OCI-LY3 (cell line): ENCODE measurements around the gene DOK3.

Source experiments
- H2AFZ ChIP-seq: fragments of 200-600, 300-600 bp; shearing (Covaris generic); 2 replicates; pipeline ENCODE4 v1.6.0; 2014; ENCODE audit warnings: antibody characterized with exemption, low read depth, low read length
- H3K27ac ChIP-seq: fragments of 200-600, 300-600 bp; sonication (generic); 2 replicates; pipeline ENCODE4 v1.5.1; 2014; ENCODE audit warnings: mild to moderate bottlenecking, low read length, moderate library complexity, mixed read lengths
- H3K27me3 ChIP-seq: fragments of 200-600, 300-600 bp; sonication (generic); 2 replicates; pipeline ENCODE4 v1.6.1; 2014; ENCODE audit warnings: low read depth, low read length, mixed read lengths
- H3K36me3 ChIP-seq: fragments of 200-600, 300-600 bp; sonication (generic); replicated peaks from 2 replicates; pipeline ENCODE3; 2014; ENCODE audit warnings: low read depth, low read length, mixed read lengths
- H3K4me1 ChIP-seq: fragments of 300-600, 200-600 bp; sonication (generic); 2 replicates; pipeline ENCODE4 v1.6.1; 2014; ENCODE audit warnings: low read length, mixed read lengths
- H3K4me2 ChIP-seq: fragments of 200-600, 300-600 bp; sonication (generic); 2 replicates; pipeline ENCODE4 v1.6.1; 2014; ENCODE audit warnings: low read length, mixed read lengths
- H3K4me3 ChIP-seq: fragments of 300-600, 200-600 bp; sonication (generic); 2 replicates; pipeline ENCODE4 v1.5.1; 2014; ENCODE audit warnings: antibody characterized with exemption, mild to moderate bottlenecking, low read length, moderate library complexity
- H3K79me2 ChIP-seq: fragments of 300-600, 200-600 bp; shearing (Covaris generic); 2 replicates; pipeline ENCODE4 v1.6.1; 2014; ENCODE audit warnings: mild to moderate bottlenecking, low read length, mixed read lengths
- H3K9ac ChIP-seq: fragments of 300-600, 200-600 bp; shearing (Covaris generic); 2 replicates; pipeline ENCODE4 v1.6.0; 2014; ENCODE audit warnings: mild to moderate bottlenecking, low read length, moderate library complexity
- H3K9me3 ChIP-seq: fragments of 200-600, 300-600 bp; shearing (Covaris generic); 2 replicates; pipeline ENCODE4 v1.6.1; 2014; ENCODE audit warnings: low read length, mixed read lengths; ENCODE audit not compliant: insufficient read depth
- H4K20me1 ChIP-seq: fragments of 200-600, 300-600 bp; sonication (generic); 2 replicates; pipeline ENCODE4 v1.6.1; 2016; ENCODE audit warnings: low read length, mixed read lengths; ENCODE audit not compliant: insufficient read depth
- EZH2phosphoT487 ChIP-seq: fragments of 200-600 bp; shearing (Covaris generic); IDR thresholded peaks from 2 replicates; pipeline ENCODE4 v1.6.1; 2018; ENCODE audit warnings: antibody characterized with exemption, mixed run types, low read depth
- TF ChIP-seq, protein P1 (sequence below): fragments of 200-600, 300-600 bp; sonication (generic); IDR thresholded peaks from 2 replicates; pipeline ENCODE4 v1.5.1; 2014; ENCODE audit warnings: antibody characterized with exemption, low read length, low read depth

The DOK3 gene

DNA sequence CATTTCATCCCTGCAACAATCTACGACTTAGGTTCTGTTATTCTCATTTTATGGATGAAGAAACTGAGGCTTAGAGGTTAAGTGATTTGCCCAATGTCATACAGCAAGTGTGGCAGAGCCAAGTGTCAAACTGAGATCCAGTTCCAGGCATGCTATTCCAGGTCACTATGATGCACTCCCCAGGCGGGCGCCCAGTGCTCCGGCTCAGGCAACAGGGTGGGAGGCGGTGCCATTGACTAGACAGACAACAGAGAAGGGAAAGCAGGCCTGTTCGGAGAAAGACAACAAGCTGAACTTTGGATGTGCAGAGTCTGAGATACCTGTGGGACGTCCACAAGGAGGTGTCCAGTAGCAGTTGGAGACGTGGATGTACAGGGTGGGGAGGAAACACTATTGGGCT is 18.0 kb upstream of the DOK3 start:
- no peak overlapping the region for H3K4me3 ChIP-seq
- no peaks in the 10 kb centered on the region for H4K20me1 ChIP-seq
- H3K27me3 ChIP-seq, result no peaks in the 10 kb centered on the region
- peaks cover 42% of the 10 kb centered on the region for H3K36me3 ChIP-seq
- no peaks in the 10 kb centered on the region for H3K4me1 ChIP-seq
- no peak overlapping the region for H3K4me2 ChIP-seq
- no peak overlapping the region for H3K27ac ChIP-seq
- H3K9ac ChIP-seq, result no peak overlapping the region
- TF ChIP-seq, protein P1, sequence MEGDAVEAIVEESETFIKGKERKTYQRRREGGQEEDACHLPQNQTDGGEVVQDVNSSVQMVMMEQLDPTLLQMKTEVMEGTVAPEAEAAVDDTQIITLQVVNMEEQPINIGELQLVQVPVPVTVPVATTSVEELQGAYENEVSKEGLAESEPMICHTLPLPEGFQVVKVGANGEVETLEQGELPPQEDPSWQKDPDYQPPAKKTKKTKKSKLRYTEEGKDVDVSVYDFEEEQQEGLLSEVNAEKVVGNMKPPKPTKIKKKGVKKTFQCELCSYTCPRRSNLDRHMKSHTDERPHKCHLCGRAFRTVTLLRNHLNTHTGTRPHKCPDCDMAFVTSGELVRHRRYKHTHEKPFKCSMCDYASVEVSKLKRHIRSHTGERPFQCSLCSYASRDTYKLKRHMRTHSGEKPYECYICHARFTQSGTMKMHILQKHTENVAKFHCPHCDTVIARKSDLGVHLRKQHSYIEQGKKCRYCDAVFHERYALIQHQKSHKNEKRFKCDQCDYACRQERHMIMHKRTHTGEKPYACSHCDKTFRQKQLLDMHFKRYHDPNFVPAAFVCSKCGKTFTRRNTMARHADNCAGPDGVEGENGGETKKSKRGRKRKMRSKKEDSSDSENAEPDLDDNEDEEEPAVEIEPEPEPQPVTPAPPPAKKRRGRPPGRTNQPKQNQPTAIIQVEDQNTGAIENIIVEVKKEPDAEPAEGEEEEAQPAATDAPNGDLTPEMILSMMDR, result no peak
- no peak for TF ChIP-seq EZH2phosphoT487
- no peaks in the 10 kb centered on the region for H3K9me3 ChIP-seq
- no peak overlapping the region for H2AFZ ChIP-seq
- no peaks in the 10 kb centered on the region for H3K79me2 ChIP-seq

GRCh38 chr5:177526791-177527190 is 17.2 kb upstream of the DOK3 start:
- Histone ChIP-seq H3K4me2 (no peak overlapping the region), H3K27ac (no peak overlapping the region), H3K79me2 (no peaks in the 10 kb centered on the region), H3K9ac (no peak overlapping the region), H3K4me3 (no peak overlapping the region), H2AFZ (no peak overlapping the region), H3K36me3 (peaks cover 42% of the 10 kb centered on the region), H3K9me3 (no peaks in the 10 kb centered on the region), H4K20me1 (no peaks in the 10 kb centered on the region), H3K27me3 (no peaks in the 10 kb centered on the region), H3K4me1 (no peaks in the 10 kb centered on the region)
- TF ChIP-seq EZH2phosphoT487, result no peak
- TF ChIP-seq, protein P1, result no peak

DNA sequence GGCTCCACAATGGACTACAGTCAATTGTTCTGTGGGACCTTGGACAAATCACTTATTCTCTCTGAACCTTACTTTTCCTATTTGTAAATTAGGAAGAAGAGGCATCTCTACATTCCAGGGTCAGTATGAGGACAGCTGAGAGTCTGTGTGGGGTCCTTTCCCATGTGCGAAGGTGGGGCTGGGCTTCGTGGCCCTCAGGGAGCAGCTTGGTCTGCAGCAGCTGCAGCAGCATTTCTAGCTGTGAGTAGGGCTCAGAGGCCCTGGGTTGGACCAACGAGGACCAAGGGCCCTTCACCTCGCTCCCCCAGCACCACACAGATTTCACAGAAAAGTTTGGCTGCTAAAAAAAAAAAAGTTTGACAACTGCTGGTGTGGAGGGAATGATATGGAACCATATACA is 16.6 kb upstream of the DOK3 start:
- Histone ChIP-seq H3K27ac (no peak overlapping the region), H4K20me1 (no peaks in the 10 kb centered on the region), H3K9me3 (no peaks in the 10 kb centered on the region), H3K36me3 (peaks cover 48% of the 10 kb centered on the region), H3K4me3 (no peak overlapping the region), H3K9ac (no peak overlapping the region), H3K4me2 (no peak overlapping the region), H3K27me3 (no peaks in the 10 kb centered on the region), H2AFZ (no peak overlapping the region), H3K4me1 (no peaks in the 10 kb centered on the region), H3K79me2 (no peaks in the 10 kb centered on the region)
- no peak for TF ChIP-seq EZH2phosphoT487
- TF ChIP-seq, protein P1, result no peak

DNA sequence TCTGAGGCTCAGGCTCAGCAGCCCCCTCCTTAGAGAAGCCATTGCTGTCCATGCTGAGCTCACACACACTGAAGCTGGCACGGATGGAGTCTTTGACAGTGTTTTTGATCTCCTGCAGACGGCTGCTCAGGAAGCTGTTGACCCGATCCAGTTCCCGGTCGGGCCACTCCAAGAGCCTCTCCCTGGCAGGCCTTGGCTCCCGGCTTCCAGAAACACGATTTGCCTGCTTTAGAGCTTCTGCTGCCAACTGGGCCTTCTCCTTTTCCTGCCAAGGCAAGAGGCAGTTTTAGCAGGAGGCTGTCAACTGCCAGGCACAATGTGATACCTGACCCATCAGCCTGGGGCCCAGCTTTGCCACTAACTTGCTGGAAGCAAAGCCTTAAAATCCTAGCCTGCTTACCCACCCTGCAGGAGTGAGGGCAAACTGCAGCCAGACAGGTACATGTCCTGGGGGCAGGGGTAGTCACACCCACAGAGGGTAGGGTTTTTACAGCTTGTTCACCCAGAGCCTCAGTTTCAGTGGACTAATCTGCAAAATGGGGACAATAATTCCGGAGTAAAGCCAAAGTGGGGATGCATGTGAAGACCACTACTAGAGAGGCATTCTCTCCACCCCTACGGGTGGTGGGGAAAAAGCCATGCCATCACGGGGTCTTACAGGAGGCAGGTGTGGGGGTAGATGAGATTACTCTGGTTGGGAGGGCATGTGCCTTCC is 15.5 kb upstream of the DOK3 start:
- H3K4me1 ChIP-seq, result no peaks in the 10 kb centered on the region
- H3K9ac ChIP-seq, result no peak overlapping the region
- H2AFZ ChIP-seq, result no peak overlapping the region
- H3K36me3 ChIP-seq, result peaks cover 42% of the 10 kb centered on the region
- TF ChIP-seq EZH2phosphoT487, result no peak
- TF ChIP-seq, protein P1, result no peak
- no peaks in the 10 kb centered on the region for H3K9me3 ChIP-seq
- no peaks in the 10 kb centered on the region for H3K79me2 ChIP-seq
- H3K27me3 ChIP-seq, result no peaks in the 10 kb centered on the region
- no peak overlapping the region for H3K4me3 ChIP-seq
- no peaks in the 10 kb centered on the region for H4K20me1 ChIP-seq
- no peak overlapping the region for H3K27ac ChIP-seq
- H3K4me2 ChIP-seq, result no peak overlapping the region
